KMS-11 (cell line): ENCODE measurements around the gene BTBD2.

Source experiments
- H2AFZ ChIP-seq: fragments of 200-600 bp; sonication (generic); 2 replicates; pipeline ENCODE4 v1.6.1; 2016; ENCODE audit warnings: antibody characterized with exemption, mixed run types, low read depth
- H3K27ac ChIP-seq: fragments of 200-600 bp; sonication (generic); 2 replicates; pipeline ENCODE4 v1.6.1; 2016; ENCODE audit warnings: mild to moderate bottlenecking, mixed run types
- H3K27me3 ChIP-seq: fragments of 200-600 bp; sonication (generic); 2 replicates; pipeline ENCODE4 v1.6.1; 2017; ENCODE audit warnings: mild to moderate bottlenecking, low read depth, mixed run types, moderate library complexity; ENCODE audit not compliant: insufficient read depth
- H3K36me3 ChIP-seq: fragments of 200-600 bp; sonication (generic); 2 replicates; pipeline ENCODE4 v1.6.1; 2017; ENCODE audit warnings: mild to moderate bottlenecking, mixed run types; ENCODE audit not compliant: insufficient read depth
- H3K4me1 ChIP-seq: fragments of 200-600 bp; sonication (generic); 2 replicates; pipeline ENCODE4 v1.6.1; 2016; ENCODE audit warnings: mild to moderate bottlenecking, low read depth, mixed run types; ENCODE audit not compliant: poor library complexity, severe bottlenecking
- H3K4me2 ChIP-seq: fragments of 200-600 bp; sonication (generic); 2 replicates; pipeline ENCODE4 v1.7.0; 2016; ENCODE audit warnings: mild to moderate bottlenecking, mixed run types
- H3K4me3 ChIP-seq: fragments of 200-600 bp; sonication (generic); IDR thresholded peaks from 2 replicates; pipeline ENCODE4 v1.6.1; 2017; ENCODE audit warnings: low read depth, low read length, mixed read lengths; ENCODE audit not compliant: insufficient read depth
- H3K79me2 ChIP-seq: fragments of 200-600 bp; sonication (generic); 2 replicates; pipeline ENCODE4 v1.6.1; 2016; ENCODE audit warnings: low read depth, mixed run types; ENCODE audit not compliant: insufficient read depth
- H3K9ac ChIP-seq: fragments of 200-600 bp; sonication (generic); 2 replicates; pipeline ENCODE4 v1.6.1; 2016; ENCODE audit warnings: mild to moderate bottlenecking, mixed run types
- H4K20me1 ChIP-seq: fragments of 200-600 bp; sonication (generic); 2 replicates; pipeline ENCODE4 v1.6.1; 2016; ENCODE audit warnings: mild to moderate bottlenecking, mixed run types; ENCODE audit not compliant: insufficient read depth
- CTCF ChIP-seq: fragments of 200-600 bp; sonication (generic); conservative IDR thresholded peaks from 2 replicates; pipeline ENCODE4 v1.6.1; 2017; ENCODE audit warnings: low read depth, mild to moderate bottlenecking, antibody characterized with exemption, low read length, moderate library complexity, mixed read lengths

BTBD2 gene

GRCh38 chr19:2048959-2049740 is 33.6 kb upstream of the BTBD2 start:
- Histone ChIP-seq H2AFZ (no peak overlapping the region), H3K27ac (no peak overlapping the region; the same call in 1 of the 2 replicates), H3K27me3 (no peaks in the 10 kb centered on the region), H3K4me2 (peak overlapping the region; percentile 94), H3K79me2 (peaks cover 29% of the 10 kb centered on the region), H3K36me3 (no peaks in the 10 kb centered on the region), H4K20me1 (no peaks in the 10 kb centered on the region), H3K9ac (peak overlapping the region; percentile 53; the same call in 1 of the 2 replicates), H3K4me3 (no peak overlapping the region), H3K4me1 (peaks cover 25% of the 10 kb centered on the region)
- no peak for TF ChIP-seq CTCF

- Histone ChIP-seq H3K4me1 (peaks cover 30% of the 10 kb centered on the region), H3K4me3 (no peak overlapping the region), H3K36me3 (no peaks in the 10 kb centered on the region), H3K79me2 (peaks cover 29% of the 10 kb centered on the region), H3K27me3 (no peaks in the 10 kb centered on the region), H4K20me1 (no peaks in the 10 kb centered on the region), H2AFZ (no peak overlapping the region), H3K27ac (no peak overlapping the region), H3K9ac (no peak overlapping the region), H3K4me2 (no peak overlapping the region; the same call in 1 of the 2 replicates)
- TF ChIP-seq CTCF: no peak
Observed at GRCh38 chr19:2048104-2048958, 32.8 kb upstream of the BTBD2 start.

GRCh38 chr19:2047449-2048103 is 32.1 kb upstream of the BTBD2 start:
- H3K4me2 ChIP-seq: no peak overlapping the region
- H3K4me3 ChIP-seq: no peak overlapping the region
- H3K27me3 ChIP-seq: no peaks in the 10 kb centered on the region
- no peak overlapping the region for H2AFZ ChIP-seq
- H4K20me1 ChIP-seq: no peaks in the 10 kb centered on the region
- peaks cover 36% of the 10 kb centered on the region for H3K4me1 ChIP-seq
- TF ChIP-seq CTCF: no peak
- peaks cover 29% of the 10 kb centered on the region for H3K79me2 ChIP-seq
- no peak overlapping the region for H3K9ac ChIP-seq
- H3K36me3 ChIP-seq: no peaks in the 10 kb centered on the region
- no peak overlapping the region for H3K27ac ChIP-seq

GRCh38 chr19:2047076-2047448 is 31.5 kb upstream of the BTBD2 start:
- Histone ChIP-seq H3K9ac (no peak overlapping the region), H2AFZ (no peak overlapping the region), H3K79me2 (peaks cover 29% of the 10 kb centered on the region), H4K20me1 (no peaks in the 10 kb centered on the region), H3K4me1 (peaks cover 36% of the 10 kb centered on the region), H3K36me3 (no peaks in the 10 kb centered on the region), H3K27me3 (no peaks in the 10 kb centered on the region), H3K4me3 (no peak overlapping the region), H3K27ac (no peak overlapping the region), H3K4me2 (no peak overlapping the region)
- TF ChIP-seq CTCF: no peak
